Stimulated activated memory B cell treated with anti-CD40 and anti-IgM and Interleukin-4, amounts not matched to agents 10 μg/mL and 1 μg/mL and 100 μg/mL, for 72 hours (primary cell): Measurements from ENCODE around the gene NRIP1.

Experiments used
- ATAC-seq: fragments of 150-1000 bp; cut with Tn5 transposase; 2 replicates; pipeline ENCODE4 v1.10.0; 2021
- H3K27ac Mint-ChIP-seq: one replicate; pipeline ENCODE4 v1.8.0; 2022; ENCODE audit warnings: mild to moderate bottlenecking, mixed read lengths
- H3K27me3 Mint-ChIP-seq: one replicate; pipeline ENCODE4 v1.8.0; 2022; ENCODE audit warnings: mixed read lengths
- H3K36me3 Mint-ChIP-seq: one replicate; pipeline ENCODE4 v1.8.0; 2022; ENCODE audit warnings: mixed read lengths
- H3K4me1 Mint-ChIP-seq: one replicate; pipeline ENCODE4 v1.8.0; 2022; ENCODE audit warnings: mixed read lengths
- H3K4me3 Mint-ChIP-seq: one replicate; pipeline ENCODE4 v1.8.0; 2022; ENCODE audit warnings: mild to moderate bottlenecking, moderate library complexity, mixed read lengths
- H3K9me3 Mint-ChIP-seq: one replicate; pipeline ENCODE4 v1.8.0; 2022; ENCODE audit warnings: mixed read lengths

The NRIP1 gene

DNA sequence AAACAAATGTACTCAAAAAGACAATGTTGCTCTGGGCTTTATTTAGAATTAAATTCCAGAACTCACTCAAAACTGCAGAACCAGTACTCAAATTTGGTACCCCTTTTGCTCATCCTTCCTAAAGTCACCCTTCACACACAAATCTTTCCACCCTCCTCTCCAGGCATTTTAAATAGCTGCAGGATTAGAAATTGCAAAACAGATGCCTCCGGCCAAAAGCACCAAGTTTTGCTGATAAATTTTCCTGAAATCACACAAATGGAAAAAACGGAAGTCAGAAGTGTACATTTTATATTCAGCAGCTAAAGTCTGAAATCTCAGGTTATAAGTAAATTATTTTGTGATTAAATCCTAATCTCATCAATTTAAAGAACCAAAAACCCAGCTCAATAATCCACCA lies 147.0 kb downstream of the NRIP1 start:
- no peaks in the 10 kb centered on the region for H3K9me3 Mint-ChIP-seq
- H3K36me3 Mint-ChIP-seq = no peaks in the 10 kb centered on the region
- H3K4me1 Mint-ChIP-seq = no peaks in the 10 kb centered on the region
- no peak overlapping the region for H3K4me3 Mint-ChIP-seq
- H3K27me3 Mint-ChIP-seq = no peaks in the 10 kb centered on the region
- no peak for ATAC-seq
- no peak overlapping the region for H3K27ac Mint-ChIP-seq

DNA sequence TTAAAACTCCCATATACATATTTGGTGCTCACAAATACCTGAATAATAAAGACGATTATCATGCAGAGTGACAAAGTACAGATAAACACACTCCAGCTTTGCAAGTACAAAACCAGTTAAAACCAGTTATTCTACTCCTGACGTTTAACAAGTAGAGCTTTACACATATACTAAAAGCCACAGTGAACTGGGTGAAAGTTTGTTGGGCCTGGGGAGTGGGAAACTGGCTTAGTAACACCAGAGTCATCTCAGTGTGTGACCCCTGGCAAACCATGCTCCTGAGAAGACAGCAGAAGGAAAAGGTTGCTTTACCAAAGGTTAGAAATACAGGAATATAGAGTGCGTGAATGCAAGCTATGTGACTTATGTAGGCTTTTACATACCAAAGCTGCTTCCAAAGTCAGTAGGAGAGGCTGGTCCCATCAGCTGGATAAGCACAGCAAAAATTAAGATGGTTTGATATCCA lies 148.1 kb downstream of the NRIP1 start:
- ATAC-seq = no peak
- Mint-ChIP-seq H3K36me3 (no peaks in the 10 kb centered on the region), H3K27me3 (no peaks in the 10 kb centered on the region), H3K9me3 (no peaks in the 10 kb centered on the region), H3K4me3 (no peak overlapping the region), H3K27ac (no peak overlapping the region), H3K4me1 (no peaks in the 10 kb centered on the region)

DNA sequence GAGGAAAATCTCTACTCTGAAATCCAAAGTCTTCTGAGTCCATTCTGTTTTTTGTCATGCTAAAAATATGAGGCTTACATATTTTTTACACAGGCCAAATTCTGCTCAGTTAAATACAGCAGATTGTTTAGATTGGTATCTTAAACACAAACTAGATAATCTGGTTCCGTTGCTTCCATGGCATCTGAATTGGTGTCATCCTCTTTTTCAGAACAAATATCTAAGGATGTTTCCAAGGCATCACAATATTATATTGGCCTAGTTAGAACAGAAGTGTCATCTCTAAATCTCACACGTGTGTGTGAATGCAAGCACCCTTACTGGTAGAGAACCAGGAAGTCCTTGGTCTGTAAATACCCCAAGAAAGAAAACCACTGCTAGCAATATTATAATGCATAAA lies 151.2 kb downstream of the NRIP1 start:
- H3K9me3 Mint-ChIP-seq = no peaks in the 10 kb centered on the region
- H3K4me3 Mint-ChIP-seq = no peak overlapping the region

DNA sequence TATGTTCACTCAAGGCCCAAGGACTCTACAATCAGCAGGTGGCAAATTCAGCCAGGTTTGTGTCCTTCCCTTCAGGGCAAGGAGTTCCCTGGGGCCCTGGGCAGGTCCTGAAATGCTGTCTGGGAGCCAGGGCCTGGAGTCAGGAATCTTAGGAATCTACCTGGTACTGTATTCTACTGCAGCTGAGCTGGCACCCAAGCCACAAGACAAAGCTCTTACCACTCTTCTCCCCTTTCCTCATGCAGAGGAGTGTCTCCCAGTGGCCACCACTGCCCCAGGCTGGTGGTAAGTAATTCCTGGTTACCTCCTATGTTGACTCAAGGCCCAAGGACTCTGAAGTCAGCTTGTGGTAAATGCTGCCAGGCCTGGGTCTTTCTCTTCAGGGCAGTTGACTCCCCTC lies 153.4 kb downstream of the NRIP1 start:
- no peak for ATAC-seq
- Mint-ChIP-seq H3K4me3 (no peak overlapping the region), H3K27ac (no peak overlapping the region)

More for the DNA sequence above, 151.2 kb downstream of the NRIP1 start:
- H3K36me3 Mint-ChIP-seq = no peaks in the 10 kb centered on the region
- no peak for ATAC-seq
- H3K27me3 Mint-ChIP-seq = no peaks in the 10 kb centered on the region
- H3K27ac Mint-ChIP-seq = no peak overlapping the region
- H3K4me1 Mint-ChIP-seq = no peaks in the 10 kb centered on the region

More for the DNA sequence above, 153.4 kb downstream of the NRIP1 start:
- Mint-ChIP-seq H3K4me1 (no peaks in the 10 kb centered on the region), H3K36me3 (no peaks in the 10 kb centered on the region), H3K27me3 (no peaks in the 10 kb centered on the region), H3K9me3 (no peaks in the 10 kb centered on the region)
